NCI-H2081 treated with DMSO at 0.1 percent for 48 hours (cell line): Measurements from ENCODE around the gene SLC4A3.
"Not testable (repeated sequence)": the region's sequence is repeated elsewhere in the genome, so short reads cannot be mapped to it uniquely, and the experiment has no call there.

Source experiments
- DNase-seq: peaks from one replicate; lab custom pipeline; 2025; lab: John Stamatoyannopoulos, UW

SLC4A3 gene

DNA sequence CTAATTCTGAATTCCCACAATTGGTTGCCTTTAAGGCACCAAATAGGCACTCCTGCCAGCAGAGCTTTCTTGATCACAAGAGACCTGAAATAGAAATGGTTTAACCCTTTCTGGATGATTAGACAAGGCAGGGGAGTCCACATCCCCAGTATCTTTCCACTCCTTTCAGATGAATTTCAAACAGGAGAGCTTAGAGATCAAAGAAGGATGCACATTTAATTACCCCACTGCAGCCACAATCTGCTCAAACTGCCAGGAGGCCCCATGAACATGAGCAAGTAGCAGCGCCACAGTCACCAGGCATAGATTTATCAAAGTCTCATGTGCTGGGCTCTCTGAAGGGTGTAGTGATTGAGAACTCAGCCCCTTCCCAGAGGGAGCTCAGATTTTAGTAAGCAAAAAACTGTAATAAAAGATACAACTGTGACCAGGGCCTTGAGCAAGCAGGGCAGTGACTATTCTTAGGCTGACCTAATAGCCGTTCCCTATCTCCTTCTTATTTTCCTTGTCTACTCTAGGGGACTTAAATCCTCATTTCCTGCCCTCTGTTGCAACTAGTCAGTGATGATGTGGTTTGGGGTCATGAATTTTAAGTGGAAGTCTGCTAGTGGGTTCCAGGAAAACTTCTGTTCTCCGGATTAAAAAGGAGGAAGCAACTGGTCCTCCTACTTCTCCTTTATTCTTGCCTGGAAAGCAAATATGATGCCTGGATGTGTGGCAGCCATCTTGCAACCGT, 53.7 kb downstream of the SLC4A3 start:
- no peak for DNase-seq

DNA sequence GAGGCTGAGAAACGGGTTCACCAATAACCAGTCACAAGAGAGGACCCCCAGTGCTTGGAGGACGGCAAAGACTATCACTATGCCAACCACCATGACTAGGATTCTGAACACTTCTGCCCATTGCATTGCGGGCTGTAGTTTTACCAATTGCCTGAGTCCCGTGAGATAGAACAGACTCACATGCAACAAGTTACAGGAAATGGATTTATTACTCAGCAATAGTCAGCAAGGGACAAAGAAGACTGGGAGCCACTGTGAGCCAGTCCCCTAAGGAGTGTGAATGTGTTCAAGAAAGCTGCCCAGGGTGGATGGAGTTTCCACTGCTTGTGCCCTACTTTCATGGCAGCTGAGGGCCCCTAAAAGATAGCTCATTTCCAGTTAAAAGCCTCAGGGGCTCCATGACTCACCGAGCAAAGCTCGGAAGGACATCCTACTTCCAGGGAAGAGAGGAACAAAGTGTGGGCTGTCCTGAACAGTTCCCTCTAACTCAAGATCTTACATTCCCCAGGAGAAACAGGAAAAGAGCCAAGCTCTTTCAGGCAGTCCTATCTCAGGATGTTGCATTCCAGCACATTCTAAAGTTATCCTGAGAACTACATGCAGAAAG, 54.4 kb downstream of the SLC4A3 start:
- no peak for DNase-seq

DNA sequence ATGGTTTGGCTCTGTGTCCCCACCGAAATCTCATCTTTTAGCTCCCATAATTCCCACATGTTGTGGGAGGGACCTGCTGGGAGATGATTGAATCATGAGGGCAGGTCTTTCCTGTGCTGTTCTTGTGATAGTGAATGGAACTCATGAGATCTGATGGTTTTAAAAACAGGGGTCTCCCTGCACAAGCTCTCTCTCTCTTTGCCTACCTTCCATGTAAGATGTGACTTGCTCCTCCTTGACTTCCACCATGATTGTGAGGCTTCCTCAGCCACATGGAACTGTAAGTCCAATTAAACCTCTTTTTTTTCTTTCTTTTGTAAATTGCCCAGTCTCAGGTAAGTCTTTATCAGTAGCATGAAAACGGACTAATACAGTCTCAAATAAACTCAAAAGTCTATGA, 56.0 kb downstream of the SLC4A3 start:
- DNase-seq = not testable (repeated sequence)

DNA sequence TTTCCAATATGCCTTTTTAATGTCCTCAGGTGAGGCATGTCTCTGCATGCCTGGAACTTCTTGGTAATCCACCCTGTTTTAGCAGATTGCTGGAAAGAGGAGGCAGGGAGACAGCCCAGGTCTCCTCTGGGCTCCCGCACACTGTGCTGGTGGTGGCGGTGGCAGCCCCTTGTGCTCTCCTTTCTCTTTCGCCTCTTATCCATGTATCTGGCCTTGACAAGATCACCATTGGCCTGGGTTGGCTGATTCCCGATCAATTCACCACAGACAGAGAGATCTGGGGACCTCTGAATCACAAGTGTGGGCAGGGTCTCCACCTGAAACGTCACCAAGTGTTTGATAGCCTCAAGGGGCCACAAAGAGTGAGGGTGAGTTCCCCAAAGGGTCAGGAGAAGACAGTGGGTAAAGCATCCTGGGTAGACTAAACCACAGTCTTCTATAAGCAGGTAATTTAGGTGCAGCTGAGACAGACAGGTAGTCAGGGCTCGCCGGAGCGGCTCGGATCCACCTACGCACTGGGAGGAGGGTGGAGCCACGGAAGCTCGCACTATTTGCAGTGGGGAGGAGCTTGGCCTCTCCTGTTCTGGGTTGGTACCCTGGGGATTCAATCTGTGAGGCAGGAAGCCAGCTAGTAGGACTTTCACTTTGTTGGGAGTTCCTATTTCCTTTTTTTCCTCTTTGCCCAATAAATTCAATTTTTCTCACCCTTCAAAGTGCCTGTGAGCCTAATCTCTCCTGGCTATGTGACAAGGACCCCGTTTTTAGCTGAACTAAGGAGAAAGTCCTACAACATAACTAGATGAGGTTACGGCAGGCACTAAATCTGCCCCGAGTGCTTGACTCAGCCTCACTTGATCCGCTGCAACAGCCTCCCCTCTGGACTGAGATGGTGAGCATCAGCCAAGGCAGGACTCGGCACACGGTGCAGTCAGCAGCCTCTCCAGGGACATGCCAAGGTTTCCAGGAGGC, 57.6 kb downstream of the SLC4A3 start:
- DNase-seq = peak; percentile 46

DNA sequence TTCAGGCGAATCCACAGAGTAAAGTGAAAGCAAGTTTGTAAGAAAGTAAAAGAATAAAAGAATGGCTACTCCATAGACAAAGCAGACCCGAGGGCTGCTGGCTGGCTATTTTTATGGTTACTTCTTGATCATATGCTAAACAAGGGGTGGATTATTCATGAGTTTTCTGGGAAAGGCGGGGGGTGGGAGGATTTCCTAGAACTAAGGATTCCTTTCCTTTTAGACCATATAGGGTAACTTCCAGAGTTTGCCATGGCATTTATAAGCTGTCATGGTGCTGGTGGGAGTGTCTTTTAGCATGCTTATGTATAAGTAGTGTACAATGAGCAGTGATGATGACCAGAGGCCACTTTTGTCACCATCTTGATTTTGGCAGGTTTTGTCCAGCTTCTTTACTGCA, 59.8 kb downstream of the SLC4A3 start:
- no peak for DNase-seq

DNA sequence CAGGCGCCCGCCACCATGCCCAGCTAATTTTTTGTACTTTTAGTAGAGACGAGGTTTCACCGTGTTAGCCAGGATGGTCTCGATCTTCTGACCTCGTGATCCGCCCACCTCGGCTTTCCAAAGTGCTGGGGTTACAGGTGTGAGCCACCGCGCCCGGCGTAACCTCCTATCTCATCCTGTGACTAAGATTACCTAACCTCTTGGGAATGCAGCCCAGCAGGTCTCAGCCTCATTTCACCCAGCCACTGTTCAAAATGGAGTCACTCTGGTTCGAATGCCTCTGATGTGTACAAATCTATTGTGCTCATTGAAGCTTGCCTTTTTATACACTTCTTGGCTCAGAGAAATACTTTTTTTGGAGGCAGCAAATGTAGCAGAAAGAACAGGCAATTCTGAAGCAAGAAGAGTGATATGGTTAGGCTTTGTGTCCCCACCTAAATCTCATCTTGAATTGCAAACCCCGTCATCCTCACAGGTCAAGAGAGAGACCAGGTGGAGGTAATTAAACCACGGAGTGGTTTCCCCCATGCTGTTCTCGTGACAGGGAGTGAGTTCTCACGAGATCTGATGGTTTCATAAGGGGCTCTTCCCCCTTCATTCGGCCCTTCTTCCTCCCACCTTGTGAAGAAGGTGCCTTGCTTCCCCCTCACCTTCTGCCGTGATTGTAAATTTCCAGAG, 60.6 kb downstream of the SLC4A3 start:
- DNase-seq = no peak

DNA sequence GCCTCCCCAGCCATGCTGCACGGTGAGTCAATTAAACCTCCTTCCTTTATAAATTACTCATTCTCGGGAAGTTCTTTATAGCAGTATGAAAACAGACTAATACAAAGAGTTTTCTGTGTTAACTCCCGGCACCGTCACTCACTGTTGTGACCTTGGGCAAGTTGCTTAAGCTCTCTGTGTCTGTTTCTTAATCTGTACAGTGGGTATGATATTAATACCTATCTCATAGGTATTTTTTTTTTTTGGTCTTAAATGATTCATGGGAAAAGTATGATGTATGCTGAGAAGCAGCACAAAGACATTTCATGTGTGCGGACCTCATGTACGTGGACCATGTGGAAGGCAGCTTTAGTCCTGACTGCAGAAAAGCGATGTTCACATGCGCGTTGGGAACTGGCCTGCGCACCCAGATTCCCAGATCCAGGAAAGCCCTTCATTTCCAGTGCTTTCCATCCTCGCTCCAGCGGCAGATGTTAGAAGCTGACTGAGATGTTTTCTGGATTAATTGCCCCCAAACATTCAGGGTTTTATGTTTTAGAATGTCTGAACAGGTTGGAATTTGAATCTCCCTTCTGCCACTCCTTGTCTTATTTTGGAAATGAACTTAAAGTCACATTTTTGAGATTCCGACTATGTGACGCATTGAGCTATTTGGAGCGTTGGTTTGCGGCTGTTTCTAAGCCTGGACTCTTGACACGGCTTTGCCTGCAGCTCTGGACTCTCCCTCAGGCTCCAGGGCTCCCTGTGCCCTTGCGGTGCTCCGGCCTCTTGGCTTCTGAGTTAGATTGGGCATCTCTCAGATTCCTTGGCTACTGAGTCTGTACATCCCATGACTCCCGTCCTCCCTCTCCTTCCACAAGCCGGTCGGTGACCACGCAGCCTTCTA, 61.4 kb downstream of the SLC4A3 start:
- DNase-seq = no peak

DNA sequence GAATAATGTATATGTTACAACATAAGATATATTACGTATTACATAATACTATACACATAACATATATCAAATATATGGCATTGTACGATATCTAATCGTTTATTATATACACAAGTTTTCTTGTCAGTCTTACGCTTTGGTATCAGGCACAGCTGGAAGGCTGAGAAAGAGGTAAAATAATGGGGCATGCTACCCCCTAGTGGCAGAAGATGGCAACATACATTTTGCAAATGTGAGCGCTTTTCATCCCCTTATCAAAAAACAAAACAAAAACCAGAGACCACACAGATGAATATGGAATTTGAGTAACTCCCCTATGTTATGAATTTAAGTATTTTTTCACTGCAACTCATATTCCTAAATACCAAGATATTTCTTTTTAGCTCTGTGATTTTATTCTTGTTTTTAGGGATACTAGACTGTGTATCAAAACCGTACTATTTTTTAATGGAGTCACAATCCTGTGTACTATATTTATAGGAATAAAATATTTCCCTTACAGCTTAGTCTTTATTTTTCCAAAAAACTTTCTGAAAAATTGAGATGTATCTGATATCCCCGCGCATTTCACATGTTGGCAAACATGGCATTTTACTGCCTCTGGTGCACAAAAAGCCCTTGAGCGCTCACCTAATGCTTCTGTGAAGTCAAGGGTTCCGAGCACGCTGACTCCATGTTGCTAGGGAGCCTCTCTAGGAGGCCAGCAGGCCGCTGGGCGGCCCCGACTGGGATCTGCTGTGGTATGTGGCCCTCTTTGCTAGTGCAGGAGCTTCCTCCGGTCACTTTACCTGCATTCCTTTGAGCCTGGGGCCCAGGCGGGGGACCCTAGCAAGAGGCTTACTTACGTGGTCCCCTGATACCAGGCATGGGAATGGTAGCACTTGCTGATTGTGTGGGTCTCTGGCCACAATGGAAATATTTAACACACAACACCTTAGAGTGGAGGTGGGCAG, 62.5 kb downstream of the SLC4A3 start:
- no peak for DNase-seq

DNA sequence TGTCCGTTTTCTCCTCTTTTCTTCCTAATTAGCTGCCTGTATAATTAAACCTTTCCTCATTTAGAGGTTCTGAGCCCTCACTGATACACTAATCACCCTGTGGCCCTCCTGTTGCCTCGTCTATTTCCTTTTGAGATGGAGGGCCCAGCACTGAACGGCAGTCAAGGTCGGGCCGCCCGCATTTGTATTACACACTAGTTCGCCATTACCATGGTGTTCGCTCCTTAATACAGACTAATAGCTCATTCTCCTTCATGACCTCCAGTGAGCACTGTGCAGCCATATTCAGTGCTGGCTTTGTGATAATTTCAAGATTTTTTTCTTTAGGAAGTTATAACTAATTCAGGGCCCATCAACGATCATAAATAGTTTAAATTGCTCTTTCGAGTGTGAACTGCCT, 64.1 kb downstream of the SLC4A3 start:
- DNase-seq = no peak
